Kidney (tissue), 14 donors: ENCODE measurements around the gene FAM13C. TPM values are rescaled to one million over a fixed set of nuclear protein-coding genes. Genes with fewer than 3 reads are reported as not detected.

Experiments used
- DNase-seq, 5 donors: peaks; one replicate each; pipeline ENCODE4 v3.0.0-alpha.2; 2013 to 2020
- FAIRE-seq: peaks from 2 replicates; lab custom pipeline; 2012; peaks lifted over from hg19 to GRCh38; lab: Jason Lieb, UNC
- H3K27ac ChIP-seq, 2 donors: one replicate each; pipeline ENCODE4 v1.7.0; 2013; ENCODE audit warnings: low read depth in 2 of 2, low read length in 2 of 2, inconsistent platforms in 1 of 2
- H3K27me3 ChIP-seq: one replicate; pipeline ENCODE4 v1.7.1; 2013; ENCODE audit warnings: low read length, inconsistent platforms; ENCODE audit not compliant: control insufficient read depth, insufficient read depth
- H3K36me3 ChIP-seq, 3 donors: one replicate each; pipeline versions ENCODE4 v1.7.0 to v1.7.1; 2013; ENCODE audit warnings: low read length in 3 of 3, control low read depth in 1 of 3, inconsistent platforms in 1 of 3; ENCODE audit not compliant: insufficient read depth in 3 of 3, control insufficient read depth in 2 of 3
- H3K4me1 ChIP-seq, 3 donors: one replicate each; pipeline versions ENCODE4 v1.7.0 to v1.7.1; 2013; ENCODE audit warnings: low read length in 3 of 3, inconsistent platforms in 1 of 3, low read depth in 1 of 3; ENCODE audit not compliant: control insufficient read depth in 2 of 3, insufficient read depth in 2 of 3
- H3K4me3 ChIP-seq, 3 donors: one replicate each; pipeline versions ENCODE4 v1.7.0 to v1.8.1; 2013; ENCODE audit warnings: low read length in 3 of 3, control low read depth in 1 of 3, inconsistent platforms in 1 of 3
- H3K9ac ChIP-seq, 3 donors: one replicate each; pipeline versions ENCODE4 v1.7.0 to v1.7.1; 2013; ENCODE audit warnings: low read length in 3 of 3, control low read depth in 1 of 3, inconsistent platforms in 1 of 3
- H3K9me3 ChIP-seq, 3 donors: one replicate each; pipeline versions ENCODE4 v1.7.0 to v1.7.1; 2013; ENCODE audit warnings: low read length in 3 of 3, control low read depth in 1 of 3, inconsistent platforms in 1 of 3; ENCODE audit not compliant: control insufficient read depth in 2 of 3, insufficient read depth in 1 of 3
- intact Hi-C: fragments of 100-400 bp; cut with DNase I; formaldehyde crosslinking; loops from one replicate; pipeline ENCODE4 v1.11.1; 2022
- polyA plus RNA-seq: library from polyadenylated mRNA; stranded (reverse); fragments of 350-450 nt; fragmentation: Illumina TruSeq; extraction: RNeasy Lipid Tissue Mini Kit (QIAGEN cat#74804); gene quantifications from one replicate; pipeline ENCODE4 v1.2.3, GENCODE V29; 2014; ENCODE audit warnings: low read depth, low replicate concordance; ENCODE audit not compliant: insufficient read depth
- total RNA-seq: library from RNA; stranded (reverse); fragmentation: NEBNext Ultra II Directional; extraction: Animal tissue kit (Norgen Biotek cat#: 25700); gene quantifications from one replicate; pipeline ENCODE4 v1.2.1, GENCODE V29; 2021
- TF ChIP-seq, protein P1 (sequence below): IDR thresholded peaks from 3 replicates; pipeline ENCODE4 v1.5.1; 2012; ENCODE audit warnings: mild to moderate bottlenecking, moderate library complexity, borderline replicate concordance; ENCODE audit not compliant: insufficient read depth; ENCODE audit errors: extremely low read depth
- donor health status: control.
- donor health status: control.
- donor health status: control.
- donor health status: control.
- donor health status: control.
- donor health status: DM: yes; HTN: yes; CAD: no.
- donor health status: Normal renal cell carcinoma (clear cell type).

Gene FAM13C
- total and polyA plus RNA-seq, 2 donors from 2014 or later = 1.5 to 8.8 TPM

DNA sequence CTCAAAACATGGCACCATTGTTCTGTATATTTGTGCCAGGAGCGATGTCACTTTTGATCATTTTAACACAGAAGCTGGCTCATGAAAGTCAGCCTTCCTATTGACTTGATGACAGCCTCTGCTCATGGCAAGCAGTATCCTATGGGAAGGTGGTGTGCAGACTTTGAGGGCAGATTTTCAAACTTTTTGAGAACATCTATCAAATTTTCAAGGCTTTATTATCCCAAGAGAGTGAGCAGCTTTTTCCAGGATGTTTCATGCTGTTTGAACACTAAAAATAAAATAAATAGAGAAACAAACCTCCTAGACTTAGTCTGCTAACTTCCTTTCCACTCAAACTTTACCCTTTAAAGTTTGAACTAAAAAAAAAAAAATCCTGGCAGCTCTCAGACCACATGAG lies 20.3 kb downstream of the FAM13C start:
- intact Hi-C loops = no loop called here
- Histone ChIP-seq H3K27me3 (no peaks in the 10 kb centered on the region), H3K9me3 (no peaks in the 10 kb centered on the region), H3K27ac (no peak overlapping the region), H3K4me3 (no peak overlapping the region), H3K36me3 (no peaks in the 10 kb centered on the region), H3K9ac (no peak overlapping the region), H3K4me1 (peaks cover 0 to 9% (median 4%) of the 10 kb centered on the region in 3 donors)
- DNase-seq (no peak), FAIRE-seq (no peak)
- TF ChIP-seq, protein P1, sequence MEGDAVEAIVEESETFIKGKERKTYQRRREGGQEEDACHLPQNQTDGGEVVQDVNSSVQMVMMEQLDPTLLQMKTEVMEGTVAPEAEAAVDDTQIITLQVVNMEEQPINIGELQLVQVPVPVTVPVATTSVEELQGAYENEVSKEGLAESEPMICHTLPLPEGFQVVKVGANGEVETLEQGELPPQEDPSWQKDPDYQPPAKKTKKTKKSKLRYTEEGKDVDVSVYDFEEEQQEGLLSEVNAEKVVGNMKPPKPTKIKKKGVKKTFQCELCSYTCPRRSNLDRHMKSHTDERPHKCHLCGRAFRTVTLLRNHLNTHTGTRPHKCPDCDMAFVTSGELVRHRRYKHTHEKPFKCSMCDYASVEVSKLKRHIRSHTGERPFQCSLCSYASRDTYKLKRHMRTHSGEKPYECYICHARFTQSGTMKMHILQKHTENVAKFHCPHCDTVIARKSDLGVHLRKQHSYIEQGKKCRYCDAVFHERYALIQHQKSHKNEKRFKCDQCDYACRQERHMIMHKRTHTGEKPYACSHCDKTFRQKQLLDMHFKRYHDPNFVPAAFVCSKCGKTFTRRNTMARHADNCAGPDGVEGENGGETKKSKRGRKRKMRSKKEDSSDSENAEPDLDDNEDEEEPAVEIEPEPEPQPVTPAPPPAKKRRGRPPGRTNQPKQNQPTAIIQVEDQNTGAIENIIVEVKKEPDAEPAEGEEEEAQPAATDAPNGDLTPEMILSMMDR = no peak

DNA sequence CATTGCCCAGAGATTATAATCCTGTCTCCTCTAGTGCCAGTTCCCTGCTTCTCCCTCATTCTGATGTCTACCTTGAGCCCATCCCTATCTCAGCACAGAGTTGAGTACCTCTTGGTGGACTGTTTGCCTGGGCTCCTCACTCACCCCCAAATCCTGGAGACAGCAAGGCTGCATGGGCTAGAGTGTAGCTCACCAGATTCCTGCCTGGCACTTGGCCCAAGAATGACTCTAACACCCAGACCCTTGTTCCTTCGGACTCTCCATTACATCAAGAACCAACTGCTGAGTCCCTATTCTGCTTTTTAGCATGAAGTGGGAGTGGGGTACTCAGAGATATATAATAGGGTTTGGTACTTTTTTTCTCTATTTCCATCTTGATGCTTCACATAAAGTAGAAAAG lies 22.1 kb downstream of the FAM13C start:
- TF ChIP-seq, protein P1 = no peak
- no peak for FAIRE-seq
- Histone ChIP-seq H3K27me3 (no peaks in the 10 kb centered on the region), H3K9me3 (no peaks in the 10 kb centered on the region), H3K27ac (no peak overlapping the region), H3K4me3 (no peak overlapping the region), H3K4me1 (peaks cover 0 to 9% (median 4%) of the 10 kb centered on the region in 3 donors), H3K9ac (no peak overlapping the region), H3K36me3 (no peaks in the 10 kb centered on the region)
- DNase-seq = no peak
- intact Hi-C loops = no loop called here

DNA sequence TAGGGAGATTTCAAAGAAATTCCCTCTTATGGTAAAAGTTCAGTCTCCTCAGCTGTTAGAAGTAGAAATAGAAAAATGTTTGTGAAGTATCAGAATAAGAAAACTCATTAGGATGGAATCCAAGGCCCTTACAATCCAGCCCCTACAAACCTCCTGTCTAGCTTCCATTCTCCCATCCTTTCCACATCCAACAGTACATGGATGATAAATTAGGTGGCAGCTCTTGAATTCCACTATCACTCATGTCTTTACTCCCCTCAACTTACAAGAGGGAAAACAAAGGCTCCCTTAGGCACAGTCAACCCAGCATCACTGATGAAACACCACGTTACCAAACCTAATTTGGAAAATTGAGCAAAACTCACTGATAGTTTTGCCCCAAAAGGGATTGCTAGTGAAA lies 23.0 kb downstream of the FAM13C start:
- Histone ChIP-seq H3K36me3 (no peaks in the 10 kb centered on the region), H3K4me1 (peaks cover 0 to 9% (median 4%) of the 10 kb centered on the region in 3 donors), H3K9ac (no peak overlapping the region), H3K27ac (no peak overlapping the region), H3K4me3 (no peak overlapping the region), H3K27me3 (no peaks in the 10 kb centered on the region), H3K9me3 (no peaks in the 10 kb centered on the region)
- FAIRE-seq = no peak
- intact Hi-C loops = no loop called here
- TF ChIP-seq, protein P1 = no peak
- DNase-seq = no peak

DNA sequence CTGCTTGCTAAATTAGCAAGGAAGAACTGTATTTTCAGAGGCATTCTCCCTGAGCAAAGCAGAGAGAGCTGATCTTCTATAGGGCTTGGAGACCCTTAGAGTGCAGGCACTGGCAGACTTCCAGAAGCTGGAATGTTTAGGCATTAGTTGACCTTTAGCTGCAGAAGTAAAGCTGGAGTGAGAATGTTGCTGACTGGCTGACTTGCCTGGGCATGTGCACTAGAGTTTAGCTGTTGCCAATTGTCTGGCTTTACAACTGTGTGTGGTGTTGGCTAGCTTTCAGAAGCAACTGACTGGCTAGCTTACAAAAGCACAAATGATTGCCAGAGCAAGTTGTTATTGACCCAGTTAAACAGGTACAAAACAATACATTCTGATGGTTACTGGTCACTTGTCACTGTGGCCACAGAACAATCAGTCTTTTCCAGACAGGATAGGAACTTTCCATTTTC lies 25.1 kb downstream of the FAM13C start:
- Histone ChIP-seq H3K27me3 (no peaks in the 10 kb centered on the region), H3K4me1 (peaks cover 0 to 9% (median 4%) of the 10 kb centered on the region in 3 donors), H3K27ac (no peak overlapping the region), H3K4me3 (no peak overlapping the region), H3K9me3 (no peaks in the 10 kb centered on the region), H3K9ac (no peak overlapping the region), H3K36me3 (no peaks in the 10 kb centered on the region)
- DNase-seq (peak in 4 of 5 donors; percentile 30 to 66 (median 46)), FAIRE-seq (peak; percentile 80)
- TF ChIP-seq, protein P1 = no peak
- intact Hi-C loops = no loop called here
